Muscle of leg (tissue), 11 donors: Measurements from ENCODE around the gene SUSD4. TPM values are rescaled to one million over a fixed set of nuclear protein-coding genes. Genes with fewer than 3 reads are reported as not detected.
"Not testable (repeated sequence)": the region's sequence is repeated elsewhere in the genome, so short reads cannot be mapped to it uniquely, and the experiment has no call there.

Experiments
- DNase-seq: peaks from one replicate; pipeline ENCODE4 v3.0.0; 2013
- H3K27ac ChIP-seq: one replicate; pipeline ENCODE4 v1.5.1; 2013; ENCODE audit warnings: mild to moderate bottlenecking, low read length, control low read depth
- H3K27me3 ChIP-seq: one replicate; pipeline ENCODE4 v1.6.1; 2013; ENCODE audit warnings: low read length; ENCODE audit not compliant: control insufficient read depth, insufficient read depth
- H3K36me3 ChIP-seq: one replicate; pipeline ENCODE4 v1.6.1; 2013; ENCODE audit warnings: low read length; ENCODE audit not compliant: control insufficient read depth, insufficient read depth
- H3K4me1 ChIP-seq: one replicate; pipeline ENCODE4 v1.6.1; 2013; ENCODE audit warnings: low read length; ENCODE audit not compliant: control insufficient read depth, insufficient read depth
- H3K4me3 ChIP-seq: one replicate; pipeline ENCODE4 v1.5.1; 2013; ENCODE audit warnings: low read length, control low read depth
- H3K9me3 ChIP-seq: replicated peaks from 2 replicates; pipeline ENCODE4 v1.6.1; 2013; ENCODE audit warnings: low read depth, low read length; ENCODE audit not compliant: control insufficient read depth
- WGBS: methylation state at CpG from one replicate; pipeline ENCODE4 v1.1.5; 2013; ENCODE audit warnings: missing lambda C conversion rate; ENCODE audit not compliant: insufficient coverage; 5-methylcytosine and 5-hydroxymethylcytosine counted together
- polyA plus RNA-seq, 8 donors: library from polyadenylated mRNA; unstranded; fragments of 120-200 nt; gene quantifications; one replicate each; pipeline versions ENCODE4 v1.2.1 to v1.2.3, GENCODE V29; 2013; ENCODE audit warnings: inconsistent platforms in 1 of 8, low replicate concordance in 1 of 8; ENCODE audit not compliant: insufficient read length in 8 of 8, insufficient read depth in 1 of 8
- total RNA-seq: library from RNA; stranded (reverse); fragments of 120-200 nt; gene quantifications from one replicate; pipeline ENCODE4 v1.2.4, GENCODE V29; 2013

The SUSD4 gene
- total and polyA plus RNA-seq, 9 donors: 2.0 to 4.1 (median 2.8) TPM

DNA sequence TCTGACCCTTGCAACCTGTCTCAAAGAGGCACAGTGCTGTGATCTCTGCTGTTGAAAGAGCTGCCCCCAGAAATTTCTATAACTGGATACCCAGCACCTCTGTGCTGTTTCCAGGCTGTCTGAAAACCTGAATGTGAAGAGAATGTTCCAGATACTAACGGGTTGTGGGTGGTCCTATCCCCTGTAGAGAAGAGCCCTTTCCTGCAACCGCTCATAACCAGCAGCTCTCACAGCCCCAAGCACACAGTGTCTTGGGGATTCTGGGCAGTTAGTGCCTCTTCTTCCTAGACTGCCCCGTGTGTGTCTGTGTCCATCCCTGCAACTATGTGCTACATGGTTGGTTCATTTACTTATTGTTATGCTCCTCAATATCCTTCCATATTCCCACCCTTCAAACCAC, 104.5 kb downstream of the SUSD4 start:
- H3K27ac ChIP-seq: no peak overlapping the region
- H3K9me3 ChIP-seq: no peaks in the 10 kb centered on the region
- H3K4me1 ChIP-seq: no peaks in the 10 kb centered on the region
- no peak overlapping the region for H3K4me3 ChIP-seq
- H3K36me3 ChIP-seq: no peaks in the 10 kb centered on the region
- no peak for DNase-seq
- whole genome bisulfite sequencing: 20% methylated on average over 1 of the region's 3 CpGs
- peaks cover 5% of the 10 kb centered on the region for H3K27me3 ChIP-seq

DNA sequence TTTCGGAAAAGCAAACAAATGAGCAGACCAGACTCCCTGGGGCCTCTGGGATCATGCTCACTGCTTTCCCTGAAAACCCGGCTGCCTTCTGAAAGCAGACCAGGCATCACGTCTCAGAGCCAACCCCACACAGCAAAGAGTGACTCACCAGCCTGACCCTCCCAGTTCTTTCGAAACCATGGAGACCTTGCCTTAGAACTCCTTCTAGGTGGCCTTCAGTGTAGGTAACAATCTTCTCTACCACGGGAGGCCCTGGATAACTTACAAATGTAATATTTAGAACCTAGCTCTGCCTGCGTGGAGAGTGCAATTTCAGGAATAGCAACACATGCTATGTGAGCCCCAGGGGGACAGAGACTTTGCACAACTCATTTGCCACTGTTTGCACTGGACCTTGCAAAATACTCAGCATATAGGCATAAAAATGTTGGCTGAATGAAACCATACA, 105.2 kb downstream of the SUSD4 start:
- 18% methylated on average over 3 of the region's 6 CpGs for WGBS
- H3K9me3 ChIP-seq: no peaks in the 10 kb centered on the region
- peaks cover 5% of the 10 kb centered on the region for H3K27me3 ChIP-seq
- H3K36me3 ChIP-seq: no peaks in the 10 kb centered on the region
- H3K27ac ChIP-seq: no peak overlapping the region
- no peaks in the 10 kb centered on the region for H3K4me1 ChIP-seq
- no peak overlapping the region for H3K4me3 ChIP-seq
- no peak for DNase-seq

DNA sequence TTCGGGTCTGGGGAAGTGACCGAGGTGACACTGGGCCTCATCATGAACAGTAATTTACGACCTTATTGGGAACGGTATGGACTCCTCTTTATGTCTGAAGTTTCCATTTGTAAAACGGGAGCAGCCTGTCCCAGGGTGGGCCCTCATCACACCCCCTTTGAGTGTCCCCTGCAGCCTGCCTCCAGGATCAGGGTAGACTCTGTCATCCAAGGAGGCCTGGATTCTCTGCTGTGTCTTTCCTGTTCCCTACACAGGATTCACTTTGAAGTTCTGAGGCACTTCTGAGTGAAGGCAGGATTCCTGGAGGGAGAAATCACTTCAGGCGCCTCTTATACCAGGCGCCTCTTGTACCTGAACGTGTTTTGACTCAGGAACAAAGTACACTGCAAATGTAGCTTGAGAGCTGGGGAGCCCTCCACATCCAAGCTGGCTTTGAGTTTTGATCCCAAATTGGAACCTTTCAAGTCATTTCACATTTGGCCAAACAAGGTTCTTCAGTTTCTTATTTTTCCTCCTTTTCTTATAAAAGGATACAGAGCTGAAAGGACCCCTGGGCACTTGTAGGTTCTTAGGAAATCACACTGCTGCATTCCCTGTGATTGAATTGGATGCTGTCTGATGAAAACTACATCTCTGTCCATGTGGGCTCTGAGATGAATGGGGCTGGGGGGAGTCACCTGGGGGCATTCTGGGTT, 106.0 kb downstream of the SUSD4 start:
- no peaks in the 10 kb centered on the region for H3K9me3 ChIP-seq
- no peak overlapping the region for H3K4me3 ChIP-seq
- WGBS: 71% methylated on average over 7 of the region's 8 CpGs
- H3K27ac ChIP-seq: no peak overlapping the region
- peaks cover 3% of the 10 kb centered on the region for H3K27me3 ChIP-seq
- DNase-seq: no peak
- no peaks in the 10 kb centered on the region for H3K36me3 ChIP-seq
- no peaks in the 10 kb centered on the region for H3K4me1 ChIP-seq

DNA sequence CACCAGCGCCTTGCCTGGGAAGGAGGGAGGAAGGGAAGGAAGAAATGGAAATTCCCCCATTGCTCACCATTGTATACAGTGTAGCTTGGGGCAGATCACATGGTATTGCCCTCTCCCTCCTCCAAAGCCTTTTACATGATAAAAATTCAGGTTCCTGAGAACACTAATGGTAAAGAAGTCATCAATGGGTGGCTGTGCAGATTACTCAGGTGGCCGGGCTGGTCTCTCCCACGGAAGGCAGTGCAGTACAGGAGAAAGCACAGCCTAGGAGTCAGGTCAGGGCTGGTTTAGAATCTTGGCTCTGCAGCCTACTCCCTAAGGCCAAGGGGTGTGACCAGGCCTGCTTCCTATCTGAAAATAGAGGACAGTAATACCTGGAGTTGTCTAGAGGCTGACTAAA, 107.9 kb downstream of the SUSD4 start:
- Histone ChIP-seq H3K27ac (no peak overlapping the region), H3K4me1 (no peaks in the 10 kb centered on the region), H3K36me3 (no peaks in the 10 kb centered on the region), H3K4me3 (no peak overlapping the region), H3K27me3 (peaks cover 3% of the 10 kb centered on the region), H3K9me3 (no peaks in the 10 kb centered on the region)
- DNase-seq: no peak
- 75% methylated on average over 2 of the region's 3 CpGs for WGBS

DNA sequence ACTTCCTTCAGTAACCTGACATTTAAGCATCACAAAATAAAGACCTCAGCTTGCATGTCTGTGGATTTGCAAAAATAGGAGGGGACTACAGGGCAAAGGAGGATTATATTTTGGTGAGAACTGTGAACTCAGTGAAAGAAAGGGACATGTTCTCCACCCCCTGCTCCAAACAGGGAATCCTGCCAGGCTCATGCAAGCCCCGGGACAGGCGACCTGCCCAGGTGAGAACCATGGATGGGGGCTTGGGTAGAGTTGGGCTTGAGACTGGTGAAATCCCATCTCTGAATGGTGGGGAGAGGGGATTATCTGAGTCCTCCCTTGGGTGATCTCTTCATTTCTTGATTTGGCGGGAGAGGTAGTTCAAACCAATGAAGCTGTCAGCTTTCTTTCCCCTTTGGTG, 110.1 kb downstream of the SUSD4 start:
- Histone ChIP-seq H3K4me3 (no peak overlapping the region), H3K4me1 (no peaks in the 10 kb centered on the region), H3K36me3 (no peaks in the 10 kb centered on the region), H3K27ac (no peak overlapping the region), H3K27me3 (peaks cover 3% of the 10 kb centered on the region), H3K9me3 (no peaks in the 10 kb centered on the region)
- no peak for DNase-seq
- no CpG with 5 or more reads among the region's 3 CpGs for WGBS

DNA sequence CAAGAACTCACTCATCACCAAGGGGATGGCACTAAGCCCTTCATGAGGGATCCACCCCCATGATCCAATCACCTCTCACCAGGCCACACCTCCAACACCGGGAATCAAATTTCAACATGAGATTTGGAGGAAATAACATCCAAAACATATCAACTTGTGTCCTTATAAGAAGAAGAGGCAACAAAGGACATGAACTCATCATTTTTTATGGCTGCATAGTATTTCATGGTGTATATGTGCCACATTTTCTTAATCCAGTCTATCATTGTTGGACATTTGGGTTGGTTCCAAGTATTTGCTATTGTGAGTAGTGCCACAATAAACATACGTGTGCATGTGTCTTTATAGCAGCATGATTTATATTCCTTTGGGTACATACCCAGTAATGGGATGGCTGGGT, 112.6 kb downstream of the SUSD4 start:
- H3K4me1 ChIP-seq, H3K4me3 ChIP-seq, H3K9me3 ChIP-seq, H3K27me3 ChIP-seq, H3K36me3 ChIP-seq, DNase-seq, H3K27ac ChIP-seq: not testable (repeated sequence)
- no CpG with 5 or more reads among the region's 2 CpGs for WGBS

DNA sequence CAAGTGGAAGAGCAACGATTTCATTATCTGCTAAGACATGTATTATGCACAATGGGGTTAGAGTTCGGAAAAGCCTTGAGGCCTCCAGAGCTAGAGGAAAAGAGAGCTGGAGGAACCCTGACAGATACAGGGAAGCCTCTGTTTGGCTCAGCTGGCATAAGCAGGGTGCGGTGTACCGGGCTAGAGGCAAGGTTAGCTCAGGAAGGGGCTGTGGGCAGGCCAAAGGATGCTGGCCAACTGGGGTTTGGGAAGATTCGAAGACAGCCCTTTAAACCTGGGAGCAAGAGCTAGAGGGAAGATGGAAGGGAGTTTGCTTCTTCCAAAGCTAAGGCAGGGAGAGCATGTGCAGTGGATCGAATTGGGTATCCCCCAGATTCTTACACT, 113.4 kb downstream of the SUSD4 start:
- no peak overlapping the region for H3K27ac ChIP-seq
- no peaks in the 10 kb centered on the region for H3K36me3 ChIP-seq
- no peak for DNase-seq
- H3K4me3 ChIP-seq: no peak overlapping the region
- no peaks in the 10 kb centered on the region for H3K9me3 ChIP-seq
- 89% methylated on average over 6 of the region's 6 CpGs for WGBS
- peaks cover 5% of the 10 kb centered on the region for H3K27me3 ChIP-seq
- no peaks in the 10 kb centered on the region for H3K4me1 ChIP-seq

DNA sequence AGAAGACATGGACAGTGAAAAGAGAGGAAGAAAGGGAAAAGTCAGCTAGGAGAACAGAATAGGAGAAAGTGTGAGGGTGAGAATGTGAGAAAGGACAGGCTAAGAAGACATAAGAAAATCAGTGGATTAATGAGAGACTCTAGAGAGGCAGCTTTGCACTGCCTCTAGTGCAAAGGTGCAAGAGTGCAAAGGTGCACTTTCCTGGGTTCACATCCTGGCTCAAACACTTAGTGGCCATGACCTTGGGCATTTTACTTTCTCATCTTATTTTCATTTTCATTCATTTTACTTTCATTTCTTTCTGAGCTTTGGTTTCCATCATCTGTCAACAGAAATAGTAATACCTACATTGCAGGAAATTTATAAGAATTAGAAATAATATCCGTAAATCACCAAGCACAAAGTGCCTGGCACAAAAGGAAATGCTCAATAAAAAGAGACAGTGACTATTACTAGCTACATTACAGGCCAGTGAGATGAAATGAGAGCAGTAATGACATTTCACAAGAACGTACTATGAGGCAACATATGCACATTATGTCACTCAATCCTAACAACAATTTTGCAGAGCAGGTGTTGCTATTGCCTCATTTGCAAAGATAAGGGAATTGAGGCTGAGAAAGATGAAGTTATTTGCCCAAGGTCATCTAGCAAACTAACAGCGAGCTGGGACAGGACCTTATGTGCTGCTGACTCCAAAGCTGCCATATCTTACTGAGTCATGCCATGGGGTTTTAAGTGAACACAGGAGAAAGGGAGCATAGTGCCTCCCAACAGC, 113.9 kb downstream of the SUSD4 start:
- Histone ChIP-seq H3K27me3 (peaks cover 5% of the 10 kb centered on the region), H3K9me3 (no peaks in the 10 kb centered on the region), H3K4me1 (no peaks in the 10 kb centered on the region), H3K4me3 (no peak overlapping the region), H3K27ac (no peak overlapping the region), H3K36me3 (no peaks in the 10 kb centered on the region)
- no peak for DNase-seq
- 67% methylated on average over 1 of the region's 3 CpGs for WGBS

DNA sequence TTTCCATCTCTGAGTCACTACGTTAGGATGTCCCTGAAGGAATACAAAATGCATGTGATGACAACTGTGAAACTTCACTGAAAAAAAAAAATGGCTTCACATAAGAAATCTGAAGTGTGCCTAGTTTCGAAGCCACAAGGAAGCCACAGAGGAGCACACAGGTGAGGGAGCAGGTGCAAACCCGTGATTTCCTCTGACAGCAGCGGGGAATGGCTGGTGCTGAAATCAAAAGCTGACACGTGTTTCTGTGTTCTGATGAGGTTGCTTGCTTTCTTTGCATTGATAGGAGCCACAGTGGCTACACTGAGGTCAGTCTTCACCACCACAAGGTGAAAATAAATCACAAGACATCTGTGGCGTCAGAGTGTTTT, 115.2 kb downstream of the SUSD4 start:
- no peak for DNase-seq
- Histone ChIP-seq H3K4me3 (no peak overlapping the region), H3K36me3 (no peaks in the 10 kb centered on the region), H3K27ac (no peak overlapping the region), H3K27me3 (peaks cover 5% of the 10 kb centered on the region), H3K9me3 (no peaks in the 10 kb centered on the region), H3K4me1 (no peaks in the 10 kb centered on the region)
- WGBS: 45% methylated on average over 2 of the region's 6 CpGs

DNA sequence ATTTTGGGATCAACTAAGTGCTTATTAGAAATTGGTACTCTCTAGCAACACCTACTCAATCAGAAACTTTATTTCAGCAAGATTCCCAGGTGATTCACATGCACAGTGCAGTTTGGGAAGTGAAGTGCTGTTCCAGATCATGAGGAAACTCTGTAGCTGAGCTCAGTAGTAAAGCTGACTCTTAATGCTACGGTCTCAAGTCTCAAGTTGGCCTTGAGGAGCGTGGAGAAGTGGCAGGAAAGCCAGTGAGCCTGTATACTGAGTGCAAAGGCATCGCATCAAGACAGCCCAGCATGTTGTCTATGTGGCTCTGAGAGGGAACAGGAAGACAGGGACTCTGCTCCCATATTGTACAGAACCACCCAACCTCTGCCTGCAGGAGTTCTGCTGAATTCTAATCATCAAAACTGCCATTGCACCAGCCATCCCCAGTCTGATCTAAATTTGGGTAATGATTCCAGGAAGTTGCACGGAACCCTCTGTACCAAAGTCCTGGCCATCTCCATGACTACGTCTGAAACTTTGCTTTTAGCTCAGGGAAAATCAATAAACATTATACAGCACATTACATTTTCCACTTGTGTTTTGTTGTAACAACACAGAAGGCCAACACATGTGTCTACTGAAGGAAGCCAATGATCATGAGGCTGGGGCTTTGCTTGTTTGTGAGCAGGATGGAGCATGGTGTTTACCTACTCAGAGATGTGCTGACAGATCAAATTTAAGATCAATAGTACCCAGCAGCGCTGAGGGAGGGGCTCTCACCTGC, 115.8 kb downstream of the SUSD4 start:
- 73% methylated on average over 5 of the region's 6 CpGs for WGBS
- peak; percentile 17 for DNase-seq
- no peak overlapping the region for H3K27ac ChIP-seq
- peaks cover 5% of the 10 kb centered on the region for H3K27me3 ChIP-seq
- no peaks in the 10 kb centered on the region for H3K9me3 ChIP-seq
- H3K36me3 ChIP-seq: no peaks in the 10 kb centered on the region
- H3K4me3 ChIP-seq: no peak overlapping the region
- H3K4me1 ChIP-seq: no peaks in the 10 kb centered on the region
